Measurements from ENCODE around the gene HECW1. TPM values are rescaled to one million over a fixed set of nuclear protein-coding genes. Genes with fewer than 3 reads are reported as not detected.

Gene HECW1
- total RNA-seq, 1 experiment from 2014 or later = 0.77 TPM

GRCh38 chr7:43405948-43406347, 293.5 kb downstream of the HECW1 start:
- intact Hi-C loops (cut with micrococcal nuclease; ENCODE audit: unreplicated experiment) (no loop called here), in situ Hi-C loops (cut with HindIII; ENCODE audit: low pct_unique_long_range_greater_than_20kb, low sequenced_read_pairs) (no loop called here)
- Histone ChIP-seq H3K9me3 (ENCODE audit: control insufficient read depth, insufficient read depth, low read depth, low read length) (no peaks in the 10 kb centered on the region), H3K4me1 (ENCODE audit: control insufficient read depth, insufficient read depth, low read length) (no peaks in the 10 kb centered on the region), H3K4me3 (ENCODE audit: low read depth in 2 of 2, low read length in 2 of 2) (no peak overlapping the region), H3K36me3 (ENCODE audit: control insufficient read depth, insufficient read depth, low read length) (no peaks in the 10 kb centered on the region), H3K27ac (ENCODE audit: low read length) (no peak overlapping the region), H3K27me3 (ENCODE audit: control insufficient read depth, insufficient read depth, low read length) (peaks cover 16% of the 10 kb centered on the region)
- CTCF ChIA-PET = no interaction called here
- DNase-seq (ENCODE audit: low read depth, low spot score) (no peak), ATAC-seq (no peak)
- POLR2A ChIA-PET = no interaction called here
- TF ChIP-seq CTCF (IDR thresholded peaks at IDR 0.05) (no peak; the same call in 1 of the 2 replicates), SIN3A (IDR thresholded peaks at IDR 0.05; ENCODE audit: borderline replicate concordance, insufficient read depth, low read depth, low read length) (no peak), POLR2AphosphoS5 (IDR thresholded peaks at IDR 0.05; ENCODE audit: low read depth, low read length) (no peak), TCF7L2 (IDR thresholded peaks at IDR 0.05; ENCODE audit: low read depth, low read length) (no peak)
- TF ChIP-seq, protein P1, sequence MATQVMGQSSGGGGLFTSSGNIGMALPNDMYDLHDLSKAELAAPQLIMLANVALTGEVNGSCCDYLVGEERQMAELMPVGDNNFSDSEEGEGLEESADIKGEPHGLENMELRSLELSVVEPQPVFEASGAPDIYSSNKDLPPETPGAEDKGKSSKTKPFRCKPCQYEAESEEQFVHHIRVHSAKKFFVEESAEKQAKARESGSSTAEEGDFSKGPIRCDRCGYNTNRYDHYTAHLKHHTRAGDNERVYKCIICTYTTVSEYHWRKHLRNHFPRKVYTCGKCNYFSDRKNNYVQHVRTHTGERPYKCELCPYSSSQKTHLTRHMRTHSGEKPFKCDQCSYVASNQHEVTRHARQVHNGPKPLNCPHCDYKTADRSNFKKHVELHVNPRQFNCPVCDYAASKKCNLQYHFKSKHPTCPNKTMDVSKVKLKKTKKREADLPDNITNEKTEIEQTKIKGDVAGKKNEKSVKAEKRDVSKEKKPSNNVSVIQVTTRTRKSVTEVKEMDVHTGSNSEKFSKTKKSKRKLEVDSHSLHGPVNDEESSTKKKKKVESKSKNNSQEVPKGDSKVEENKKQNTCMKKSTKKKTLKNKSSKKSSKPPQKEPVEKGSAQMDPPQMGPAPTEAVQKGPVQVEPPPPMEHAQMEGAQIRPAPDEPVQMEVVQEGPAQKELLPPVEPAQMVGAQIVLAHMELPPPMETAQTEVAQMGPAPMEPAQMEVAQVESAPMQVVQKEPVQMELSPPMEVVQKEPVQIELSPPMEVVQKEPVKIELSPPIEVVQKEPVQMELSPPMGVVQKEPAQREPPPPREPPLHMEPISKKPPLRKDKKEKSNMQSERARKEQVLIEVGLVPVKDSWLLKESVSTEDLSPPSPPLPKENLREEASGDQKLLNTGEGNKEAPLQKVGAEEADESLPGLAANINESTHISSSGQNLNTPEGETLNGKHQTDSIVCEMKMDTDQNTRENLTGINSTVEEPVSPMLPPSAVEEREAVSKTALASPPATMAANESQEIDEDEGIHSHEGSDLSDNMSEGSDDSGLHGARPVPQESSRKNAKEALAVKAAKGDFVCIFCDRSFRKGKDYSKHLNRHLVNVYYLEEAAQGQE (IDR thresholded peaks at IDR 0.05; ENCODE audit: insufficient read depth in 1 of 2, low read depth in 2 of 2, low read length in 1 of 2) = no peak
- no TSS peak for BruUV-seq (replicated peaks)

DNA sequence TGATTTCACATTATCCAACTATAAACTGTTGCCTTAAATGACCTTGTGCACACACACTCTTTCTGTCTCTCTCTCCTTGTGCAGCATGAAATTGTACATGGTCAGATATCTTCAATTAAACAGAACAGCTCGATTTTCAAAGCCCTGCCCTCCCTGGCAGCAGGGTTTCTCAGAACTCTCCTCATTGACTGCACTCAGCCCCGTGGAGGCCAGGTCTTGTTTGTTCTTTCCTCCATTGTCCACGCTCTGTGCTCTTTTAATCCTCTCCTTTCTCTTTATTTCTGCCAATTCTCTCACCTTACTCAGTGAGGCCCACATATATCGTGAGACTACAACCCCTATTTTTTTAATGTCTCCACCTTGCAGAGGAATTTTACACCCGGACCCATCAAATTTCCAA, 294.5 kb downstream of the HECW1 start:
- BruUV-seq (replicated peaks) = no TSS peak
- in situ Hi-C loops (cut with HindIII; ENCODE audit: low pct_unique_long_range_greater_than_20kb, low sequenced_read_pairs) = no loop called here
- H3K27me3 ChIP-seq (ENCODE audit: control insufficient read depth, insufficient read depth, low read length) = peaks cover 11% of the 10 kb centered on the region

More for the DNA sequence above, 294.5 kb downstream of the HECW1 start:
- H3K9me3 ChIP-seq (ENCODE audit: control insufficient read depth, insufficient read depth, low read depth, low read length) = no peaks in the 10 kb centered on the region
- H3K27ac ChIP-seq (ENCODE audit: low read length) = no peak overlapping the region
- intact Hi-C loops (cut with micrococcal nuclease; ENCODE audit: unreplicated experiment) = no loop called here
- ATAC-seq = no peak
- H3K36me3 ChIP-seq (ENCODE audit: control insufficient read depth, insufficient read depth, low read length) = no peaks in the 10 kb centered on the region
- ChIA-PET POLR2A (no interaction called here), CTCF (no interaction called here)
- H3K4me1 ChIP-seq (ENCODE audit: control insufficient read depth, insufficient read depth, low read length) = no peaks in the 10 kb centered on the region
- TF ChIP-seq TCF7L2 (IDR thresholded peaks at IDR 0.05; ENCODE audit: low read depth, low read length) (no peak), SIN3A (IDR thresholded peaks at IDR 0.05; ENCODE audit: borderline replicate concordance, insufficient read depth, low read depth, low read length) (no peak), CTCF (IDR thresholded peaks at IDR 0.05) (no peak), POLR2AphosphoS5 (IDR thresholded peaks at IDR 0.05; ENCODE audit: low read depth, low read length) (no peak)
- no peak overlapping the region for H3K4me3 ChIP-seq (ENCODE audit: low read depth in 2 of 2, low read length in 2 of 2)
- no peak for DNase-seq (ENCODE audit: low read depth, low spot score)
